OCI-LY1 (cell line): ENCODE measurements around the gene STX12.

ENCODE experiments used
- EZH2 ChIP-seq: fragments of 200-600 bp; sonication (generic), shearing (Covaris generic); IDR thresholded peaks from 2 replicates; pipeline ENCODE4 v1.8.0; 2017; ENCODE audit warnings: borderline replicate concordance, mixed run types, mild to moderate bottlenecking, antibody characterized with exemption, low read length, moderate library complexity, mixed read lengths
- TF ChIP-seq, protein P1 (sequence below): fragments of 200-600 bp; sonication (generic), shearing (Covaris generic); IDR thresholded peaks from 2 replicates; pipeline ENCODE4 v1.5.1; 2017; ENCODE audit warnings: mild to moderate bottlenecking, antibody characterized with exemption, low read length, moderate library complexity, mixed read lengths

DNA sequence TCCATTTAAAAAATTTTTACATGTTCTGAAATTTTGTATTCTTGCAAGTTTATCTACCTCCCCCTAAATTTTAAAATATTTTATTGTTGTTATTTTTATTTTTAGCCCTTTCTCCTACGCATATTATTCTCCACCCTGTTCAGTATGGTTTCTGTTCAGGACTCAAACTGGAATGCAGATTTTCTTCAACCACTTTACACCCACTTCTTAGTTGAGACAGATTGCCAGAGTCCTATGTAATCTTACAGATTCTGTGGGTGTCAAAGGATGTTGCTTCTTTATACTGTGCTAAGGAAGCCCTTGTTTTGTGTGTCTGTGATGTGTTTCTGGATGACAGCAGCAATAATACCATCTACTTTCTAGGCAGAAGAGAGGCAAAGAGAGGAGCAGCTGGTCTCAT is 36.9 kb downstream of the STX12 start:
- TF ChIP-seq, protein P1, sequence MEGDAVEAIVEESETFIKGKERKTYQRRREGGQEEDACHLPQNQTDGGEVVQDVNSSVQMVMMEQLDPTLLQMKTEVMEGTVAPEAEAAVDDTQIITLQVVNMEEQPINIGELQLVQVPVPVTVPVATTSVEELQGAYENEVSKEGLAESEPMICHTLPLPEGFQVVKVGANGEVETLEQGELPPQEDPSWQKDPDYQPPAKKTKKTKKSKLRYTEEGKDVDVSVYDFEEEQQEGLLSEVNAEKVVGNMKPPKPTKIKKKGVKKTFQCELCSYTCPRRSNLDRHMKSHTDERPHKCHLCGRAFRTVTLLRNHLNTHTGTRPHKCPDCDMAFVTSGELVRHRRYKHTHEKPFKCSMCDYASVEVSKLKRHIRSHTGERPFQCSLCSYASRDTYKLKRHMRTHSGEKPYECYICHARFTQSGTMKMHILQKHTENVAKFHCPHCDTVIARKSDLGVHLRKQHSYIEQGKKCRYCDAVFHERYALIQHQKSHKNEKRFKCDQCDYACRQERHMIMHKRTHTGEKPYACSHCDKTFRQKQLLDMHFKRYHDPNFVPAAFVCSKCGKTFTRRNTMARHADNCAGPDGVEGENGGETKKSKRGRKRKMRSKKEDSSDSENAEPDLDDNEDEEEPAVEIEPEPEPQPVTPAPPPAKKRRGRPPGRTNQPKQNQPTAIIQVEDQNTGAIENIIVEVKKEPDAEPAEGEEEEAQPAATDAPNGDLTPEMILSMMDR, result no peak
- no peak for TF ChIP-seq EZH2
